Mesendoderm (in vitro differentiated cells): Measurements from ENCODE around the gene UBE2J2.
A peak's percentile ranks its signal among the peaks of the same experiment; 100 is the strongest.

Experiments
- DNase-seq: peaks from one replicate; pipeline ENCODE4 v3.0.0; 2013
- H2AK5ac ChIP-seq: 2 replicates; pipeline ENCODE4 v1.6.1; 2013; ENCODE audit warnings: low read length, inconsistent platforms
- H2BK120ac ChIP-seq: 2 replicates; pipeline ENCODE4 v1.6.1; 2013; ENCODE audit warnings: low read depth, mild to moderate bottlenecking, low read length, moderate library complexity, mixed read lengths
- H2BK15ac ChIP-seq: replicated peaks from 2 replicates; pipeline ENCODE4 v1.6.1; 2013; ENCODE audit warnings: low read depth, mild to moderate bottlenecking, moderate library complexity
- H2BK5ac ChIP-seq: 2 replicates; pipeline ENCODE4 v1.6.1; 2013; ENCODE audit warnings: low read length, inconsistent platforms
- H3K18ac ChIP-seq: 2 replicates; pipeline ENCODE4 v1.6.1; 2013; ENCODE audit warnings: mild to moderate bottlenecking, low read length, mixed read lengths
- H3K23ac ChIP-seq: one replicate; pipeline ENCODE4 v1.6.1; 2013; ENCODE audit warnings: low read length
- H3K27ac ChIP-seq: 2 replicates; pipeline ENCODE4 v1.5.1; 2013; ENCODE audit warnings: low read depth, mild to moderate bottlenecking, inconsistent platforms, low read length, moderate library complexity
- H3K27me3 ChIP-seq: 2 replicates; pipeline ENCODE4 v1.6.1; 2013; ENCODE audit warnings: low read length, control low read depth, mild to moderate bottlenecking, inconsistent platforms; ENCODE audit not compliant: insufficient read depth, poor library complexity
- H3K36me3 ChIP-seq: 2 replicates; pipeline ENCODE4 v1.6.1; 2013; ENCODE audit warnings: low read length, inconsistent platforms; ENCODE audit not compliant: control insufficient read depth, insufficient read depth
- H3K4ac ChIP-seq: one replicate; pipeline ENCODE4 v1.6.1; 2013; ENCODE audit warnings: low read depth, mild to moderate bottlenecking, low read length, moderate library complexity
- H3K4me1 ChIP-seq: 2 replicates; pipeline ENCODE4 v1.6.1; 2013; ENCODE audit warnings: low read depth, low read length, inconsistent platforms; ENCODE audit not compliant: control insufficient read depth
- H3K4me2 ChIP-seq: 2 replicates; pipeline ENCODE4 v1.6.1; 2013; ENCODE audit warnings: low read length
- H3K4me3 ChIP-seq: 2 replicates; pipeline ENCODE4 v1.5.1; 2013; ENCODE audit warnings: mild to moderate bottlenecking, low read length
- H3K56ac ChIP-seq: one replicate; pipeline ENCODE4 v1.6.1; 2013; ENCODE audit warnings: low read length
- H3K79me1 ChIP-seq: 2 replicates; pipeline ENCODE4 v1.6.1; 2013; ENCODE audit warnings: low read length, inconsistent platforms
- H3K79me2 ChIP-seq: 2 replicates; pipeline ENCODE4 v1.6.1; 2013; ENCODE audit warnings: mild to moderate bottlenecking, low read length; ENCODE audit not compliant: control insufficient read depth, insufficient read depth
- H3K9ac ChIP-seq: 2 replicates; pipeline ENCODE4 v1.6.1; 2013; ENCODE audit warnings: low read length, inconsistent platforms
- H4K5ac ChIP-seq: one replicate; pipeline ENCODE4 v1.6.1; 2013; ENCODE audit warnings: low read length
- H4K8ac ChIP-seq: one replicate; pipeline ENCODE4 v1.6.1; 2013; ENCODE audit warnings: low read depth, mild to moderate bottlenecking, control low read depth, low read length, moderate library complexity
- WGBS: extraction: QIAGEN DNeasy Blood & Tissue Kit; methylation state at CpG from one replicate; pipeline ENCODE4 v1.1.7; 2013; ENCODE audit warnings: low lambda C conversion rate, missing lambda C conversion rate; ENCODE audit not compliant: insufficient coverage; ENCODE audit errors: extremely low coverage; 5-methylcytosine and 5-hydroxymethylcytosine counted together

Gene UBE2J2

GRCh38 chr1:1299686-1300351 lies 26.2 kb upstream of the UBE2J2 start:
- no peak overlapping the region for H3K9ac ChIP-seq
- H3K18ac ChIP-seq: no peak overlapping the region
- no peak overlapping the region for H3K56ac ChIP-seq
- H3K27me3 ChIP-seq: no peaks in the 10 kb centered on the region
- no peak overlapping the region for H2AK5ac ChIP-seq
- no peak overlapping the region for H4K8ac ChIP-seq
- peaks cover 2% of the 10 kb centered on the region for H3K4me1 ChIP-seq
- no peak overlapping the region for H2BK5ac ChIP-seq
- H3K79me2 ChIP-seq: no peaks in the 10 kb centered on the region
- H3K23ac ChIP-seq: no peak overlapping the region
- H3K4me3 ChIP-seq: no peak overlapping the region
- peak; percentile 46 for DNase-seq
- no peak overlapping the region for H3K4ac ChIP-seq
- no peak overlapping the region for H2BK120ac ChIP-seq
- H2BK15ac ChIP-seq: no peak overlapping the region
- no peak overlapping the region for H4K5ac ChIP-seq
- peaks cover 2% of the 10 kb centered on the region for H3K79me1 ChIP-seq
- H3K36me3 ChIP-seq: no peaks in the 10 kb centered on the region
- no peak overlapping the region for H3K4me2 ChIP-seq
- H3K27ac ChIP-seq: no peak overlapping the region
- no CpG with 5 or more reads among the region's 22 CpGs for WGBS

GRCh38 chr1:1298861-1299685 lies 25.4 kb upstream of the UBE2J2 start:
- Histone ChIP-seq H4K5ac (no peak overlapping the region), H3K27me3 (no peaks in the 10 kb centered on the region), H2AK5ac (no peak overlapping the region), H3K4me3 (no peak overlapping the region), H3K23ac (no peak overlapping the region), H3K9ac (no peak overlapping the region), H3K18ac (no peak overlapping the region), H3K4me2 (no peak overlapping the region), H3K79me1 (peaks cover 2% of the 10 kb centered on the region), H3K4ac (no peak overlapping the region), H3K36me3 (no peaks in the 10 kb centered on the region), H3K56ac (no peak overlapping the region), H2BK5ac (no peak overlapping the region), H2BK120ac (no peak overlapping the region), H3K4me1 (no peaks in the 10 kb centered on the region), H2BK15ac (no peak overlapping the region), H3K27ac (no peak overlapping the region), H4K8ac (no peak overlapping the region), H3K79me2 (no peaks in the 10 kb centered on the region)
- peak; percentile 80 for DNase-seq
- no CpG with 5 or more reads among the region's 30 CpGs for WGBS

DNA sequence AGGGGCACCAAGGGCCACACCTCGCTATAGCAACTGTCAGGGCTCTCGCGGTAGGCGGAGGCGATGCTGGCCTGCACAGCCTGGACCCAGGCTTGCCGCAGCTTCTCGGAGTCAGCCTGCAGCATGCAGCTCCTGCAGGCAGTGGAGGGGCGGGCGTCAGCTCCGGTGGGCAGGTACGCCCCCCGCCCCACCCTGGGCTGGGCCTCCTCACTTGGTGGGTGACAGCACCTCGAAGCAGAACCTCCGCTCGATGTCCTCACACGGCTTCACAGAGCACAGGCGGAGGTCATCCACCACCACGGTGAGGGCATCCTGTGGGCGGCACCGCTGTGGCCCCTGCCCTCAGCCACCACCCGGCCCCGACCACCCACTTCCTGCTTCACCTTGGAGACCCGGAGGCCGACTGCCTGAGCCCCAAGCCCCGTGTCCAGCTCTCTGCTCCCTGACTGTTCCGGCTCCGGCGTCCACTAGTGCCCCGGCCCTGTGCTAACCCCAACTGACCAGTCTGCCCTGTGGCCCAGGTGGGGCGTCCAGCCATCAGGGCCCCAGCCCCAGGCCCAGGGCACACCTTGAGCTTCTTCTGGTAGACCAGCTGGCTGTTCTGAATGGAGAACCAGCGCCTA lies 24.3 kb upstream of the UBE2J2 start:
- DNase-seq: no peak
- H3K79me2 ChIP-seq: no peaks in the 10 kb centered on the region
- no peak overlapping the region for H3K27ac ChIP-seq
- no peak overlapping the region for H3K4ac ChIP-seq
- H4K5ac ChIP-seq: no peak overlapping the region
- H2AK5ac ChIP-seq: no peak overlapping the region
- no peak overlapping the region for H2BK5ac ChIP-seq
- WGBS: no CpG with 5 or more reads among the region's 31 CpGs
- H3K9ac ChIP-seq: no peak overlapping the region
- H3K27me3 ChIP-seq: no peaks in the 10 kb centered on the region
- H2BK15ac ChIP-seq: no peak overlapping the region
- H3K4me2 ChIP-seq: no peak overlapping the region
- no peak overlapping the region for H3K56ac ChIP-seq
- H3K36me3 ChIP-seq: no peaks in the 10 kb centered on the region
- H4K8ac ChIP-seq: no peak overlapping the region
- H2BK120ac ChIP-seq: no peak overlapping the region
- no peak overlapping the region for H3K23ac ChIP-seq
- H3K4me3 ChIP-seq: no peak overlapping the region
- no peaks in the 10 kb centered on the region for H3K4me1 ChIP-seq
- H3K18ac ChIP-seq: no peak overlapping the region
- no peaks in the 10 kb centered on the region for H3K79me1 ChIP-seq

GRCh38 chr1:1296070-1297061 lies 22.7 kb upstream of the UBE2J2 start:
- Histone ChIP-seq H2BK15ac (no peak overlapping the region), H3K18ac (no peak overlapping the region), H4K8ac (no peak overlapping the region), H2BK5ac (no peak overlapping the region), H3K79me2 (no peaks in the 10 kb centered on the region), H3K79me1 (no peaks in the 10 kb centered on the region), H3K4me1 (no peaks in the 10 kb centered on the region), H3K4ac (no peak overlapping the region), H3K4me2 (no peak overlapping the region), H3K23ac (no peak overlapping the region), H3K4me3 (no peak overlapping the region), H3K36me3 (no peaks in the 10 kb centered on the region), H3K9ac (no peak overlapping the region), H4K5ac (no peak overlapping the region), H2AK5ac (no peak overlapping the region), H3K27me3 (no peaks in the 10 kb centered on the region), H3K56ac (no peak overlapping the region), H3K27ac (no peak overlapping the region), H2BK120ac (no peak overlapping the region)
- no CpG with 5 or more reads among the region's 62 CpGs for WGBS
- DNase-seq: no peak

DNA sequence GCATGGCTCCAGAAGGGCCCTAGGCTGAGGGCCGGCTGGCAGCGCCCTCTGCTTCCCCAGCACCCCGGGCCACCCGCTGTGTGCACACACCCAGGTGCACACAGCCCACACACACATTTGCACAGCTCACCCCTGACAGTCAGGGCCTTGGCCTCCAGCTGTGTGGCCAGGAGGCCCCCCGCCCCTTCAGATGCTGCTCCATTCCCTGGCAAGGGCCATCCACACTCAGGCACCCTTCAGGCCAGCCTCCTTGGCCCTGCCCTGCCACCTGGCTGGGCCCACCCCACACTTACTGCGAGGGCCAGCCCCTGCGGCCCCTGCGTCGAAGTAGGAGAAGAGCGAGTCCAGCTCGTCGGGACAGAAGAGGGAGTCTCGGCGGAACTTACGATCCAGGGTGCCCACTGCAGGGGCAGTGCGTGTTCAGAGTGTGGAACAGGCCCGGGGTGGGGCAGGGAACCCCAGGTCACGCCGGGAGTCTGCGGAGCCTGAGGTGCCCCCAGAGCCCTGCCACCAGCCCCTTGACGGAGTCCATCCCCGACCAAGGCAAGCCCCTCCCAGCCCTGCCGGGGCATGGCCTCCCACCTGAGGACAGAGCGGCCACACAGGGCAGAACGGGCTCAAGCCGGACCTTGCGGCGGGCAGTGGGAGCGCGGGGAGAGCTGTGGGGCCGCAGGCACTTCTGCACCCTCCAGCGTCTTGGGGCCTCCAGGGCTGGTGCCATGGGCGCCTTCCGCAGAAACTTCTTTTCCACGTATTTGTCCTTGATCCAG lies 21.7 kb upstream of the UBE2J2 start:
- Histone ChIP-seq H2BK120ac (no peak overlapping the region), H3K4me2 (no peak overlapping the region), H3K56ac (no peak overlapping the region), H3K9ac (no peak overlapping the region), H3K27me3 (no peaks in the 10 kb centered on the region), H3K23ac (no peak overlapping the region), H3K36me3 (no peaks in the 10 kb centered on the region), H2AK5ac (no peak overlapping the region), H3K27ac (no peak overlapping the region), H2BK5ac (no peak overlapping the region), H3K79me1 (no peaks in the 10 kb centered on the region), H3K4ac (no peak overlapping the region), H3K4me1 (no peaks in the 10 kb centered on the region), H4K5ac (no peak overlapping the region), H3K79me2 (no peaks in the 10 kb centered on the region), H3K4me3 (no peak overlapping the region), H4K8ac (no peak overlapping the region), H3K18ac (no peak overlapping the region), H2BK15ac (no peak overlapping the region)
- WGBS: no CpG with 5 or more reads among the region's 35 CpGs
- no peak for DNase-seq
